HG03469 (cell line): ENCODE data around the gene PCSK2.
"Not testable (repeated sequence)": the region's sequence is repeated elsewhere in the genome, so short reads cannot be mapped to it uniquely, and the experiment has no call there.

Experiments
- ATAC-seq: cut with Tn5 transposase; IDR thresholded peaks from one replicate; pipeline ENCODE4 v1.9.1; 2021; ENCODE audit warnings: mild to moderate bottlenecking, moderate library complexity, moderate number of reproducible peaks; ENCODE audit not compliant: unreplicated experiment

PCSK2 gene, protein sequence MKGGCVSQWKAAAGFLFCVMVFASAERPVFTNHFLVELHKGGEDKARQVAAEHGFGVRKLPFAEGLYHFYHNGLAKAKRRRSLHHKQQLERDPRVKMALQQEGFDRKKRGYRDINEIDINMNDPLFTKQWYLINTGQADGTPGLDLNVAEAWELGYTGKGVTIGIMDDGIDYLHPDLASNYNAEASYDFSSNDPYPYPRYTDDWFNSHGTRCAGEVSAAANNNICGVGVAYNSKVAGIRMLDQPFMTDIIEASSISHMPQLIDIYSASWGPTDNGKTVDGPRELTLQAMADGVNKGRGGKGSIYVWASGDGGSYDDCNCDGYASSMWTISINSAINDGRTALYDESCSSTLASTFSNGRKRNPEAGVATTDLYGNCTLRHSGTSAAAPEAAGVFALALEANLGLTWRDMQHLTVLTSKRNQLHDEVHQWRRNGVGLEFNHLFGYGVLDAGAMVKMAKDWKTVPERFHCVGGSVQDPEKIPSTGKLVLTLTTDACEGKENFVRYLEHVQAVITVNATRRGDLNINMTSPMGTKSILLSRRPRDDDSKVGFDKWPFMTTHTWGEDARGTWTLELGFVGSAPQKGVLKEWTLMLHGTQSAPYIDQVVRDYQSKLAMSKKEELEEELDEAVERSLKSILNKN

DNA sequence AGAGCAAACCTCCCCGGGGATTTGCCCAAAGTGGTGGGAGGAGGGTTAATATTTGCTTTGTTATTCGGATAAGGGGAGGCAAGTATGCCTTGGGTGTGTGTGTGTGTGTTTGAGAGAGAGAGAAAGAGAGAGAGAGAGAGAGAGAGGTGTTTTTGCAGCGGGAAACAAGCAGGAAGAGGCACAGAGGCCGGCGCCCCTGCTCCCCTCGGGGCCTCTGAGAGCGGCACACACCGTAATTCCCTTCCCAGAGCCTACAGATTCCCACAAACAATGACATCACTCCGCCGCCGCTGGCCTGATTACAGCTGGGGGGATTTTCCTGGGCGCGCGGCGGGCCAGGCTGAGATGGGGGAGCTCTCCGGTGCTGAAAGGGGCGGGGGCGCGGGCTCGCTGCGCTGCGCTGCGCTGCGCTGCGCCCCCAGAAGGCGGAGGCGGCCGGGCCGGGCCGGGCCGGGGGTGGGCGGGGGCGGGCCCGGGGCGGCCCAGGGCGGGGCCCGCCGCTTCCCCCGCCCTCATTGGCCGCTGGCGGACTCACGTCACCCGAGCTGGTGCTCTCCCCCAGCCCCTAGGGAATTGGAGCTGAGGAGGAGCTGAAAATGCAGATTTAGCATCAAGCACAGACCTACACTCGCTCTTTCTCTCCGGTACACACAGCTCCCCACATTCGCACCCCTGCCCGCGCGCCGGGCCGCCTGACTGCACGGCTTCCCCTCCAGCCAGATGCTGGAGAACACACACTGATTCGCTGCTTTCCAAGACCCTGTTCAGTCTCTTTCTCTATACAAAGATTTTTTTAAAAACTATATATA, at the start of gene PCSK2:
PCSK2 (plus strand) TSS at position 631 of the 809 bp plus-strand sequence. CDS start 266 bp downstream, outside the sequence.
- no peak for ATAC-seq

DNA sequence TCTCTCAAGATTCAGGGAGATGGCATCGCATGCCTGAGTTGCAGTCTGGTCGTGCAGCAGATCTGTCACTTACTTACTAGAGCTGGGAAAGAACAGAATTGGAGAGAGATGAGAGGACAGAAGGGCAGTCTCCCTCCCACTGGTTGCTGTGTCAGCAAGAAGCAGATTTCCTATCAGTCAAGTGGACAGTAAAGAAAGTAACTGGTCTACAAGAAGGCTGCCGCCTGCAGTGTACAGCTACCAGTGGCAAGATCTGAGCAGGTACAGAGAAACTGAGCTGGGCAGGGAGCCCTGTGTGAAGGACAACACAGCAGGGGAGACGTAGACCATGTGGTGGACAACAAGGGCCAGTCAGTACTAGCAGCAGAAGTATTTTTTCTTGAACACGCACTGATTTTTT, 49.5 kb upstream of the PCSK2 start:
- ATAC-seq: no peak

DNA sequence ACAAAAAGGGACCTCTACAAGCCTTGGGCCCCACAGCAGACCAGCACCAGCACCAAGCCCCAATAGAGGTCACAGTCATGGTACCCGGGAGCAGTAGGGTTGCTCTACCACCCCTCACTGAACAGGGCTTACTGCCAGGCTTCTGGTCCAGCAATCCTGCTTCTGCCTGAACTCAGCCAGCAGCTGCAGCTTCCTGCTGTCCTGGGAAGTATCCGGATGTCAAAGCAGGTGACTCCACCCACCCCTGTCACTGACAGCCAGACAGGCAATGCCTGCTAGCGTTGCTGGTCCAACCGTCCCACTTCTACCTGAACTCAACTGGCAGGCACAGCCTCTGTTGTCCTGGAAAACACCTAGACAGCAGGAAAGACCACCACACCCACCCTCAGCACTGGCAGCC, 47.0 kb upstream of the PCSK2 start:
- ATAC-seq: no peak

DNA sequence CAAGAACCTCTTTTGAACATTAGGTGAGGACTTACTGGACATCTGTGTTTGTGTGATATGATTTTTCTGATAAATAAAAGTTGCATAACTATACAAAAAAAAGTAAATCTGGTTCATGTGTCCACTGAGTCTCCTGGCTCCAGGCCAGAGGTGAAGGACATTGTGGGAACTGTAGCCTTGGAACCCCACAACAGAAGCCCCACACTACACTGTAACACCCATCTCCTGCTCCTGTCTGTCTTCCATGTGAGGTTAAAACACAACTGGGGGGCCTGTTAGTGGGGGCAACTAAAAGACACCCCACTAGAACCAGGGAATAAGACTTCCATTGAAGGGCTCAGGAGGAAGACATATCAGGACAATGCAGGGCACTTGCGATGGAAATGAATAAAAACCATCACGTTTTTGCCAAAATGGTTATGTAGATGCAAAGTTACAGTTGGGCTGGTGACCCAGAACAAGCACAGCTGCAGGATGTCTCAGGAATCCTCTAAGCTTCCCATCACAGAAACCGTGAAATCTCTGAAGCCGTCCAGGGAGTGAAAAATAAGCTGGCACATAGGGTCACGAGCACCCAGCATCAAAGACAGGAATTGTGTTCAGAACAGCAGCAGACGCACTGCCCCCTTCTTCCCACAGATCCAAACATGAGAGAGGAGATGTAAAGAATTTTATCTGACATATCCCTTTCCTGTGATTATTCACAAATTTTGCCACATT, 36.7 kb upstream of the PCSK2 start:
- ATAC-seq: no peak

DNA sequence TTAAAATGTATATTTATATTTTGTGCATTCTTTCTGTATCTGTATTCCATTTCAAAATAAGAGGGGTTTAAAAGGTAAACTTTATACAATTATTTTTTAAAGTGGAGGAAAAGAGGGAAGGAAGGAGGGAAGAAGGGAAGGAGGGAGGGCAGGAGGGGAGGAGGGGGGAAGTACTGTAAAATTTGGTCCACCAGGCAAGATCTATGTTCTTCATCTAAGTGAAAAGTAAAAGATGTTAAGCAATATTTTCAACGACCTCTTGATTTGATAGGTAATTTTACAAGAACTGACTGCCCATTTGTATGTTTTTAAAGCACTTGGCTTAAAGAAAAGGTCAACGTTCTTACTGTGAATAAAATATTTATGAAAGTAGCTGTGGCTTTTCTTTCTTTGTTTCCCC, 29.8 kb upstream of the PCSK2 start:
- no peak for ATAC-seq

DNA sequence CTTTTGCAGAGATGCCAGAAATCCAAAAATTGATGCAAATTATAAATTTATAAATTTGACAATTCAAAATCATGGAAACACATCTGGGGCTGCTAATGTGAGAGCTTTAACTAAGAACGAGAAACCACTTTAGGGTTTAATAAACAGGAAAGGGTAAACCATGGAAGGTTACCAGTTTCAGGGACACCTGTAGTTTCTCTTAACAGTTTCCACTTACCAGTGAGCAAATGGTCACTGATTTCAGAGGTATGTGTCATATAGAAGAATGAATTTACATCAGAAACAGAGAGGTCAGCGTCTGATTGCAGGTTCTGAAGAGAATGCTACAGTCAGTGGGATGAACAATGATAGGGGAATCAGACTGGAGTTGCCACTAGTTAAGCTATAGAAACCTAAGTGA, 24.8 kb upstream of the PCSK2 start:
- no peak for ATAC-seq

DNA sequence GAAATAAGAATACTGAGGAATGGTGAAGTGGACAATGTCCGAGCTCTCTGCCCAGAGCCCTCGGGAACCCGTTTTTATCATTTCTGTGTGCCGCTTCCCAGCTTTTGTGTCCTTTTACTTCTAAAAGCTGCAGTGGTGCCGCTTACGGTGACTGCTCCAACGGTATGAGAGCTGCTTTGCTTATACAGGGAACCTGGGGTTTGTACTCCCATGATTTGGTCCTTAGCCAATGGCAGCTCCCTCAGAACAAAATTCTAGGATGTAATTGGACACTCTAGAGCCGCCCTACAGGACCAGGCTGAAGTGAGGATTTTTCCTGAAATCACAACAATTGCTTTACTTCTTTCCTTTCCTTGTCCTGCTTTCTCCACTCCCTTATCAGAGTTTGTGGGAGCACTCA, 24.2 kb upstream of the PCSK2 start:
- no peak for ATAC-seq

DNA sequence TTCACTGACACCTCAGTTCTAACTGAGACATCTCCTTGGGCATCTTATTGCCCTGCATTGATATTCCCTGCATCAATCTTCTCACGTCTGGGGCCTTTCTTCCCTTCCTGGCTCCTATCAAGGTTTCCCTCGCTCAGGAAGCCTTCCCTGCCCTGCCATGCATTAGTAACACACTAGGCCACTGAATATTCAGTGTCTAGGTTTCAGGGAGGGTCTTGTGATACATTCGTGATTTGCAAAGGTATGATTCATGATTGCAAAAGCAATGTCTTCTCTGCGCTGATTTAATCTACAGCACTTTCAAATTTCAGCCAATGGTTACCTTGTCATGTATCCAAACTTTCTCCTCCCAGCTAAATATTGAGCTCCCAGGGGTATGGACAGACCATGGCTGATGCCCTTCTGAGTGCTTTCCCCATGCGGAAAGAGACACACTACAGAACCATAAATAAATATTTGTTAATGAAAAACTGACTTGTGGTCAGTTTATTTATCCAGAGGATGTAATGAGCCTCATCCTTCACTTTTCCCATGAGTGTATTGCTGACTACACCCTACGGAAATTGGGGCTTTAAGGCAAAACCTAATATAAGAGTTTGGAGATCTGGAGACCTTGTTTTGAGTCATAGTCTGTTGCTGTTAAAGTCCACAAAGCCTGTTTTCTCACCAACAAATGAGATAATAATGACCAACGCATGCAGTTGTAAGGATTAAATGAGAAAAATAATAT, 21.6 kb upstream of the PCSK2 start:
- ATAC-seq: no peak

DNA sequence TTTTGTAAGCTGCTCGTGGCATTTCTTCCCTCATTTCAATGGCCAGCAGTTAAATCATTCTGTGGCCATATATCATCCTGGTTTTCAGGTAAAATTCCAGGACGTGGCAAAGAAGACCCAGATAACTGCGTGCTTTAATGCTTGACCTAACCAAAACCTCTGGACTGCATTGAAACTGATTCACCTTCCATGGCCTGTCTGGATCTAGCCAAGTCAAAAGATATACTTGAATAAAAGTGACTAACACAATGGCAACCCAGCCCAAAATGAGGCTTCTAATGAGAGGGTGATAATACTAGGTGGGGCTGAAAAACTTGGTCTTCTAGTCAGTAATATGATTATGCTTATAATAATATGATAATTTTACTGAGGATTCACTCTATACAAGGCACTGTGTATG, 16.5 kb upstream of the PCSK2 start:
- no peak for ATAC-seq

DNA sequence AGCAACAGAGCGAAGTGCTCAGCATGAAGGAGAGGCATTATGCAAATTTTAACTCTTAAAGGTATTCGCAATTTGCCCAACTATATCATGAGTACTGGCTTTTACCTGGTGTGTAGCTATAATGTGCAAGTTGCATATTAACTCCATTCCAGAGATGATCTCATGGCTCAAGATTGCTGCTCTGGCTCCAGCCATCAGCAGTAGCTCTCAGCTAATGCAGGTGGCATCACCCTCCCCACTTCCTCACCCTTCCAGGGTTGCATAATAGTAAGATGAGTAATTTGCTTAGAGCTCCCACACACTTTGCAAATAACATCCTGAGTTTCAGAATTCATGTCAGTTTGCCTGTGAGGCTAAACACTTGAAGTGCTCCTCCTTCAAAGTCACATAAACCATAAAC, 15.9 kb upstream of the PCSK2 start:
- no peak for ATAC-seq

DNA sequence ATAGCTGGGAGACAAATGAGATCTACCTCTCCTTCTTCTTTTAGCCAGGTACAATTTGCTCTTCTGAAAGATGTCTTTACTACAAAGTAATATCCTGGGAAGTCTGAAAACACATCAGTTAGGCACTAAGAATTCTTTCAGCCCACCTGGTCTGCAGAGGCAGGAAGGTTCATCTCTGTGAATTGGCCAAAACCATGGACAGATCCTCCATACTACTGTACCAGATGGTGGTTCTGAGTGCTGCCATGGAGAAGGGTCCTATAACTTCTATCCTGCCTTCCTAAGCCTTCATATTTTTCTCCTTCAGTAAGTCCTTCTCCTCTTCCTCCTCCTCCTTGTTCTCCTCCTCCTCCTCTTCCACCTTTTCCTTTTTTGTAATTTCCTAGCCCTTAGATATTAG, 11.7 kb upstream of the PCSK2 start:
- no peak for ATAC-seq

DNA sequence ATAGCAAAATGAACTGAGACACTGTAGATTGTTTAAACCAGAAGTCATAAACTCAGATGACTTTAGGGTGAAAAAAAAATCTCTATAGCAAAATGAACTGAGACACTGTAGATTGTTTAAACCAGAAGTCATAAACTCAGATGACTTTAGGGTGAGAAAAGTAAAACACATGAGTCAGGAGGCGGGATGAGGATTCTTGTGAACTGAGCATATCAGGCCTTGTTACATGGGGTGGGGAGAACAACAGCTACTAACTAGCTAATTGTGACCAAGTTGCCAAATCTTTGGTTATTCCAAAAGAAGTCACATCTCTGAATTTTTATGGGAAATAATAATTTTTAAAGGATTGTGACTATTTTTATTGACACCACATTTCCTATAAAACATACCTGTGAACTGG, 7.0 kb upstream of the PCSK2 start:
- ATAC-seq: not testable (repeated sequence)

DNA sequence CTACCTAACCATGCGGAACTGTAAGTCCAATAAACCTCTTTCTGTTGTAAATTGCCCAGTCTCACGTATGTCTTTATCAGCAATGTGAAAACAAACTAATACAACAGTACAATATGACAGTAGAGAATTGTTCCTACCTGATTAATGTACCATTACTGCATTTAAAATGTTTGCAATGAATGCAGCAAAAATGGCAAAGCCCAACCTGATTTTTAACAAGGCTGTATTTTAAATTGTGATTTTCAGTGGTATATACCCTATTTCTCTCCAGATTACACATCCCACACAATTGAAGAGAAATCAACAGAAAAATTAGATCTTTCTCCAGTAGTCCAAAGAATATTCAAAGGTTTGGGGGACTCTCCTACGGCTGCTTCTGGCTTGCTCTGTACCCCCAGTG, 3.3 kb upstream of the PCSK2 start:
- no peak for ATAC-seq

DNA sequence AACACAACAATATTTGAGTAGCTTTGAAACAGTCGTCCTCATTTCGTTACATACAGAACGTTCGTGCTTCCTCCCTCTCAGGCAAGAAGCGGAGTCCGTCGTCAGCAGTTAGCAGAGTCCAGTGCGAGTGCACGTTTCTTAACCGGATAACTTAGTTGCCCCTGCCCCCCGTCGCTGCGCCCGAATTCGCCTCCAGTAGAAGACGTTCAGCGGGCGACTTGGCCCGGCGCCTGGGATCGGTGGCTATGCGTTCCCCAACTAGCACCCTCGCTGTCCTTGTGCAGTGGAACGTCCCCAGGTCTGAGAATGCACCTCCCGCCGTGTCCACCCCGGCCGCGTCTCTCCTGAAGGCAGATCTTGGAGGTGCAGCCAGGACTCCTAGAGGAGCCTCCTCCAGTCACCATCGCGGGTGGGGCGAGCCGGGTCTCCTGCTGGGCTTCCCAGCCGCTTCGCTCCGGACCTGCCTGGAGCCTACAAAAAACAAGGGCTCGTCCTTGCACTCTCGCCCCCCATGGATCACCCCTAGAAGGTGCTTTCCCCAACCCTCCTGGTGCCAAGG, 910 bp upstream of the PCSK2 start:
- ATAC-seq: no peak

DNA sequence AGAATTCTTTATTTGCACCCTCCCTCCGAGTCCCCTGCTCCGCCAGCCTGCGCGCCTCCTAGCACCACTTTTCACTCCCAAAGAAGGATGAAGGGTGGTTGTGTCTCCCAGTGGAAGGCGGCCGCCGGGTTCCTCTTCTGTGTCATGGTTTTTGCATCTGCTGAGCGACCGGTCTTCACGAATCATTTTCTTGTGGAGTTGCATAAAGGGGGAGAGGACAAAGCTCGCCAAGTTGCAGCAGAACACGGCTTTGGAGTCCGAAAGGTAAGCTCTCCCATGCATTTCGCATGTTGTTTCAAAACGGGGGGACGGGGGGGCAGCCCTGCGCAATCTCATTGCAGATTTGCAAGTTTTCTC, 357 bp downstream of the PCSK2 start:
- no peak for ATAC-seq

DNA sequence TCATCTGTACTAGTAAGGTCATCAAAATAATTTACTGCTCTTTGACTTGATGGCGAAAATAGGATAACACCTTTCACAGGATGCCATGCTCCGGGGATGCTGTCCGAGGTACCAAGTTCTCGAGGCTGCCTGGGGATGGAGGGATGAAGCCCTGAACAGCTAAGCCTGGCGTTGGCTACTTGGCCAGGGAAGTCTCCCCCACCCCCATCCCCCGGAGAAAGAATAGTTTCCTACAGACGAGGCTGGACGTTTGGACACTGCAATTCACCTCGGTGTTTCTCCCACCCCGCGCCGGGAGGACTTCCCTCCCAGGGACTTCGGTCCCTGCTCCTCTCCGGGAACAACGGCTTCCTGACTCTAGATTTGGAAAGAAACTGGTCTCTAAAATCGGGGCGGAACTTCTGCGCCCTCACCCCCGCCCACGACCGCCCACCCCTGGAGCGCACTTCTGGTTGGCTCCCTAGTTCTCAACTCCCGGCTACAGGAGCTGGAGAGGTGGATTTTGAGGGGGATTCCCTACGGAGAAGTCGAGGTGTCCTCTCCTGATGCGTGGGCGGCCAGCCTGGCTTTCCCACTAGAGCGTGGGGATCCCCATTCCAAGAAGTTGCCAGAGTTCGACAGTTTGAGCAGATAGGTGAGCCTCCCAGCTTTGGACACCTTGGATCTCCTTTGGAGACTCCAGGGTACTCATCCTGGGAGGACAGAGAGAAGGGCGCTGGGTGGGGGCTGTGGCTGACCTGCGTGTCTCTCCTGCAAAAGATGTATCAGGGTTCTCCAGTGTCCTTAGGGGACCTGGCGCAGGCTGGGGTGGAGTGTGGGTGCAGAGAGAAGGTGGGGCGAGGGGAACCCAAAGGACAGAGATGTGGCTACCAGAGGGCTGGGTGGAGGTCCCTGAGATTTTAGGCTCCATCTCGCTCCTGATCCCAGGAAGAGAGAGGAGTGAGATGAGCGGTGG, 1.1 kb downstream of the PCSK2 start:
- no peak for ATAC-seq

DNA sequence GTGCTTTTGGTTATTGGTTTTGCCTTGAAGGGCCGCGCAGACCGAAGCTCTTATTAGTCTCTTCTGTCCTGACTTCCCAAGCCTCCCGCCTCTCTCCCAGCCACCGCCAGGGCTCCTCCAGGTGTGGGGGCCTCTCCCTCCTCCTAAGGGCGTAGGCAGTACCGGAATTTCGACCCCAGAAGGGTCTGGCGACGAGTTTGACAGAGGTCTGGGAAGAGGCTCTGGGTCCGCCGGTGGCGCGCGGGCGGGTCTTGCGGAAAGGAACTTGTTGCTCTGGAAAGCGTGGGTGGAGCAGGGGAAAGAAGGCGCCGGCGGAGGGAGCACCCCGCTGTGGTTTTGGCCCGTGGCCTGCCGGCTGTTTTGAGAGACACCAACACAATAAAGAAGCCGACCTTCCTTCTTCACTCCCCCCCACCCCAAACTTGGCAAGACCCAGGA, 1.8 kb downstream of the PCSK2 start:
- no peak for ATAC-seq

DNA sequence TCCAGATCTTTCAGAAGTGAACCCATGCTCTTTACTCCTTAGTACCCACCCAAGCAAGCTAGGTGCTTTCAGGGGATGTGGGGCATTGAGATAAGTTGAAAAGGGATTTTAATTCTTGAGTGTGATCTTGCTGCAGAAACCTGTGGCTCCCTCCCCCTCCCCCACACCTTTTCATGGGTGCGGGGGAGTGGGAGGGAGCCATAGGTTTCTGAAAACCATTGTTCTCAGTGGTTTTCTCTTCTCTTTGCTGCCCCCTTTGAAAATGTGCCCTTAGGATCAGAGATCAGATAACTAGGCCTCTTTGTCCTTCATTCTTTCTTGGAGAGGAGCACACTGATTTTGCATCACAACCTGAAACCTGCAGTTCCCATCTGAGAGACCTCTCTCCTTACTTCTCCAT, 2.4 kb downstream of the PCSK2 start:
- no peak for ATAC-seq

DNA sequence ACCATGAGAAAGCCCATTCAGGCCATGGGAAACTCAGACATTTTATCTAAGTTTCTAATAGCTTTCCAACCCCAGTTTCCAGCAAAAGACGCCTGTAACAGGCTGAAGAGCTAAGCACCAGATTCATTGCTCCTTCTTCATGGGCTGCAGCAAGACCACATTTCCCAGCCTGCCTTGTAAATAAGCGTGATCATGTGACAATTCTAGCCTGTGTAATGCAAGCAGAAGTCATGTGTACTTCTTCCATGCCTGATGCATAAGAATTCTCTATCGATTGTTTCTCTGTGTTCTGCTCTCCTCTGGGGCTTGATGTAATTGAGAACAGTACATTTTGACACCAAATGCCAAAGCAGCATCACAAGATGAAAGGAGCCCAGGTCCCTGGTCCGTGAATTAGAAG, 6.8 kb downstream of the PCSK2 start:
- ATAC-seq: no peak
